HepG2 (cell line): ENCODE measurements around the gene FAM222A. TPM values are rescaled to one million over a fixed set of nuclear protein-coding genes. Genes with fewer than 3 reads are reported as not detected.
A peak's percentile ranks its signal among the peaks of the same experiment; 100 is the strongest.

Experiments
- ATAC-seq: fragments of 200-7000 bp; cut with Tn5 transposase; 3 replicates; pipeline ENCODE4 v1.9.1; 2020; ENCODE audit warnings: mild to moderate bottlenecking, moderate library complexity
- BruUV-seq: library from RNA; stranded (reverse); fragments of 400-500 nt; replicated peaks from 2 replicates; lab custom pipeline; 2021; lab: Mats Ljungman, UMichigan
- CTCF ChIA-PET: fragments of 300-600 bp; formaldehyde crosslinking; extraction: SDS; loops from one replicate; lab custom pipeline; 2021; ENCODE audit warnings: low total read pairs, inconsistent platforms, low intra/inter-chr PET ratio; lab: Yijun Ruan, JAX
- POLR2A ChIA-PET: fragments of 350-600 bp; sonication (Branson Sonifier 250); formaldehyde crosslinking; loops from one replicate; lab custom pipeline; 2020; ENCODE audit warnings: antibody characterized with exemption, inconsistent platforms; lab: Yijun Ruan, JAX
- DNase-seq: peaks from one replicate; pipeline ENCODE4 v3.0.0-alpha.2; 2015; ENCODE audit warnings: low spot score
- FAIRE-seq: peaks from 3 replicates; lab custom pipeline; 2011; peaks lifted over from hg19 to GRCh38; lab: Jason Lieb, UNC
- H2AFZ ChIP-seq: one replicate; pipeline ENCODE4 v1.6.1; 2011; ENCODE audit warnings: low read length, inconsistent platforms
- H3K27ac ChIP-seq: fragments of 300-600 bp; 3 replicates; pipeline ENCODE4 v1.8.0; 2011; ENCODE audit warnings: mixed run types, mild to moderate bottlenecking, mixed read lengths, low read length, inconsistent platforms; ENCODE audit not compliant: insufficient read depth; ENCODE audit errors: extremely low read length
- H3K27me3 ChIP-seq, 2 experiments: fragments of 200-600 bp in 1 of 2; 2 replicates in 1 of 2; 3 replicates in 1 of 2; pipeline versions ENCODE4 v1.6.0 to v1.8.0; 2011; ENCODE audit warnings: low read length in 2 of 2, mild to moderate bottlenecking in 2 of 2, moderate library complexity in 2 of 2, inconsistent platforms in 1 of 2; ENCODE audit not compliant: insufficient read depth in 2 of 2, control insufficient read depth in 1 of 2
- H3K36me3 ChIP-seq, 2 experiments: fragments of 200-600 bp in 1 of 2; replicated peaks in 1 of 2; 2 replicates in 1 of 2; 3 replicates in 1 of 2; pipeline versions ENCODE4 v1.5.1 to v1.8.0; 2011; ENCODE audit warnings: low read length in 2 of 2, inconsistent platforms in 1 of 2; ENCODE audit not compliant: insufficient read depth in 2 of 2, control insufficient read depth in 1 of 2
- H3K4me1 ChIP-seq: 2 replicates; pipeline ENCODE4 v1.5.1; 2012; ENCODE audit warnings: low read length, inconsistent platforms; ENCODE audit not compliant: insufficient read depth
- H3K4me2 ChIP-seq: 2 replicates; pipeline ENCODE4 v1.6.0; 2011; ENCODE audit warnings: low read depth, low read length, inconsistent platforms
- H3K4me3 ChIP-seq, 3 experiments: fragments of 200-600 bp in 1 of 3; sonication (generic), shearing (Covaris generic) in 1 of 3; replicated peaks in 1 of 3; 2 replicates each; pipeline ENCODE4 v1.5.1; 2011 to 2016; ENCODE audit warnings: low read length in 3 of 3, inconsistent platforms in 2 of 3, low read depth in 2 of 3, mild to moderate bottlenecking in 2 of 3, control low read depth in 1 of 3, mixed read lengths in 1 of 3; ENCODE audit not compliant: insufficient read depth in 1 of 3
- H3K79me2 ChIP-seq: one replicate; pipeline ENCODE4 v1.6.1; 2011; ENCODE audit warnings: low read length, inconsistent platforms; ENCODE audit not compliant: insufficient read depth
- H3K9ac ChIP-seq: 2 replicates; pipeline ENCODE4 v1.6.0; 2011; ENCODE audit warnings: mild to moderate bottlenecking, low read depth, low read length, inconsistent platforms; ENCODE audit not compliant: insufficient read depth
- H3K9me3 ChIP-seq: 2 replicates; pipeline ENCODE4 v1.5.1; 2012; ENCODE audit warnings: mild to moderate bottlenecking, low read length
- H4K20me1 ChIP-seq: 2 replicates; pipeline ENCODE4 v1.6.0; 2011; ENCODE audit warnings: inconsistent platforms, mild to moderate bottlenecking, low read length, moderate library complexity; ENCODE audit not compliant: insufficient read depth
- CEBPG ChIP-seq: IDR thresholded peaks from 2 replicates; pipeline ENCODE4 v1.6.1; 2016
- EZH2 ChIP-seq: conservative IDR thresholded peaks from 2 replicates; pipeline ENCODE4 v1.6.1; 2012; ENCODE audit warnings: mild to moderate bottlenecking, low read depth, low read length, moderate library complexity
- GATAD1 ChIP-seq: IDR thresholded peaks from 2 replicates; pipeline ENCODE4 v1.6.1; 2016; ENCODE audit warnings: missing genetic modification reagents, missing compliant biosample characterization
- KDM5A ChIP-seq: fragments of 200-600 bp; sonication (generic); IDR thresholded peaks from 2 replicates; pipeline ENCODE4 v1.7.0; 2018; ENCODE audit warnings: antibody characterized with exemption, mild to moderate bottlenecking, low read length, borderline replicate concordance
- MAFF ChIP-seq: IDR thresholded peaks from 2 replicates; pipeline ENCODE4 v1.6.1; 2011; ENCODE audit warnings: low read depth, low read length, improper control_type of control experiment
- MIER2 ChIP-seq: IDR thresholded peaks from 2 replicates; pipeline ENCODE4 v1.6.1; 2016; ENCODE audit warnings: missing biosample characterization, missing genetic modification reagents
- PAX8 ChIP-seq: sonication (generic); formaldehyde crosslinking; IDR thresholded peaks from 2 replicates; pipeline ENCODE4 v1.8.0; 2022; ENCODE audit warnings: mild to moderate bottlenecking, missing genetic modification reagents, borderline replicate concordance
- PITX1 ChIP-seq: sonication (generic); formaldehyde crosslinking; IDR thresholded peaks from 2 replicates; pipeline ENCODE4 v1.5.1; 2020; ENCODE audit warnings: mild to moderate bottlenecking, missing genetic modification reagents
- RBAK ChIP-seq: sonication (generic); formaldehyde crosslinking; IDR thresholded peaks from 2 replicates; pipeline ENCODE4 v1.5.1; 2020; ENCODE audit warnings: mild to moderate bottlenecking, missing genetic modification reagents
- SAFB2 ChIP-seq: sonication (generic); formaldehyde crosslinking; IDR thresholded peaks from 2 replicates; pipeline ENCODE4 v1.5.1; 2020; ENCODE audit warnings: missing genetic modification reagents, low read depth, mild to moderate bottlenecking, borderline replicate concordance
- SIN3A ChIP-seq: IDR thresholded peaks from 2 replicates; pipeline ENCODE4 v1.6.1; 2011; ENCODE audit warnings: low read depth, mild to moderate bottlenecking, control low read depth, low read length, borderline replicate concordance
- SMYD3 ChIP-seq: sonication (generic); formaldehyde crosslinking; IDR thresholded peaks from 2 replicates; pipeline ENCODE4 v1.8.1; 2023; ENCODE audit warnings: mild to moderate bottlenecking, missing genetic modification reagents
- SOX13 ChIP-seq, 3 experiments: fragments of 450-650 bp in 1 of 3; sonication (generic) in 1 of 3; formaldehyde crosslinking in 1 of 3; IDR thresholded peaks in 2 of 3; conservative IDR thresholded peaks in 1 of 3; 2 replicates each; pipeline versions ENCODE4 v1.5.0 to v1.6.1; 2016 to 2020; ENCODE audit warnings: antibody characterized with exemption in 1 of 3, mild to moderate bottlenecking in 1 of 3, missing compliant biosample characterization in 1 of 3, missing genetic modification reagents in 1 of 3, moderate library complexity in 1 of 3
- XRCC5 ChIP-seq: fragments of 200-400 bp; formaldehyde crosslinking; optimal IDR thresholded peaks from 2 replicates; pipeline ENCODE3; 2017; ENCODE audit warnings: mild to moderate bottlenecking, low read length
- ZNF747 ChIP-seq: sonication (generic); formaldehyde crosslinking; IDR thresholded peaks from 2 replicates; pipeline ENCODE4 v1.8.1; 2023; ENCODE audit warnings: missing genetic modification reagents, mild to moderate bottlenecking, borderline replicate concordance
- ZNF749 ChIP-seq: sonication (generic); formaldehyde crosslinking; IDR thresholded peaks from 2 replicates; pipeline ENCODE4 v1.8.0; 2022; ENCODE audit warnings: mild to moderate bottlenecking, missing genetic modification reagents, moderate library complexity, borderline replicate concordance
- ZNF761 ChIP-seq: sonication (generic); formaldehyde crosslinking; conservative IDR thresholded peaks from 2 replicates; pipeline ENCODE4 v1.4.0; 2020; ENCODE audit warnings: mild to moderate bottlenecking, missing genetic modification reagents
- WGBS: methylation state at CpG from one replicate; pipeline ENCODE4 v1.1.6; 2017; ENCODE audit warnings: low lambda C conversion rate; 5-methylcytosine and 5-hydroxymethylcytosine counted together
- in situ Hi-C: cut with HindIII; loops from 2 replicates; pipeline ENCODE4 v1.10.0; 2017; ENCODE audit warnings: low pct_unique_long_range_greater_than_20kb; ENCODE audit not compliant: extremely low pct_ligation_motif_present
- intact Hi-C: fragments of 100-400 bp; cut with micrococcal nuclease; formaldehyde crosslinking; loops from one replicate; pipeline ENCODE4 v1.10.0; 2022; ENCODE audit not compliant: unreplicated experiment
- polyA plus RNA-seq, 8 experiments: library from polyadenylated mRNA; depleted of rRNA in 3 of 8; stranded (reverse) in 7 of 8; unstranded in 1 of 8; fragments of >200 nt; fragmentation: Illumina TruSeq in 4 of 8; extraction: Trizol in 4 of 8; gene quantifications; 2 replicates each; pipeline versions ENCODE4 v1.2.1 to v1.2.3, GENCODE V29; 2011 to 2016; ENCODE audit warnings: low read depth in 4 of 8, missing spikeins in 1 of 8, mixed read lengths in 1 of 8; ENCODE audit not compliant: insufficient read depth in 1 of 8
- total RNA-seq, 5 experiments: library from RNA; depleted of rRNA; stranded (reverse); fragments of >200 nt; fragmentation: Illumina TruSeq; extraction: Trizol; gene quantifications; 2 replicates each; pipeline ENCODE4 v1.2.3, GENCODE V29; 2016; ENCODE audit warnings: low read depth in 1 of 5
- TF ChIP-seq, protein P1 (sequence below): sonication (generic); formaldehyde crosslinking; IDR thresholded peaks from 2 replicates; pipeline ENCODE4 v1.5.0; 2020; ENCODE audit warnings: missing genetic modification reagents, mild to moderate bottlenecking, borderline replicate concordance
- TF ChIP-seq, protein P2 (sequence below): sonication (generic); formaldehyde crosslinking; IDR thresholded peaks from 2 replicates; pipeline ENCODE4 v1.4.0; 2020; ENCODE audit warnings: mild to moderate bottlenecking, missing genetic modification reagents
- TF ChIP-seq, protein P3 (sequence below): IDR thresholded peaks from 2 replicates; pipeline ENCODE4 v1.6.1; 2016; ENCODE audit warnings: missing compliant biosample characterization, missing genetic modification reagents, borderline replicate concordance
- TF ChIP-seq, protein P4 (sequence below): IDR thresholded peaks from 2 replicates; pipeline ENCODE4 v1.6.1; 2016; ENCODE audit warnings: low read depth, control low read depth

The FAM222A gene
- total and polyA plus RNA-seq, 2 of the 13 experiments (the other 11 are each of a cell fraction or from before 2014, with no cell fraction given) = 2.7 to 9.6 TPM

DNA sequence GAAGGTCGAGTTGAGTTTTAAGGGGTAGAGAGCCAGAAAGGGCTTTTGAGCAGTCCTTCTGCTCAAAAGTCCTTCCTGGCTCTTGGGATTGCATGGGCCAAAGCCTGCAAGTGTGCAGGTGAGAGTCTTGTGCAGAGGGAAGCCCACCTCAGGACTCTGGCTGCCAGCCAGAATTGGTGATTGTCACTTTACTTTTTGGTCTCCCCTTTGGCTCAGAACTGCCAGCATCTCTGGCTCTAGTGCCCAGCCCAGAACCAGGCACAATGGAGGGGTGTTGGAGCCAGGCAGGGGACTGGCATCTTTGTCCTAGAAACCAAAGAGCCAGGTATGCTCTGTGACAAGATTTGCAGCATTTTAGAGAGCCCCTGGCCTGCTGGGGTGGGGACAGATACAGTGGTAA, 23.5 kb downstream of the FAM222A start (continued):
- TF ChIP-seq, protein P1, sequence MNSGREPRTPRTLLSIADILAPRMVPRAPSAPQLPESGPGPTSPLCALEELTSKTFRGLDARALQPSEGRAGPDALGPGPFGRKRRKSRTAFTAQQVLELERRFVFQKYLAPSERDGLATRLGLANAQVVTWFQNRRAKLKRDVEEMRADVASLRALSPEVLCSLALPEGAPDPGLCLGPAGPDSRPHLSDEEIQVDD = no peak
- TF ChIP-seq ZNF761 (CRISPR knock-in tag) = 0 out of 2 replicates have a peak, but pooled peaks have one; percentile 24
- no peak for TF ChIP-seq MAFF
- TF ChIP-seq, protein P2, sequence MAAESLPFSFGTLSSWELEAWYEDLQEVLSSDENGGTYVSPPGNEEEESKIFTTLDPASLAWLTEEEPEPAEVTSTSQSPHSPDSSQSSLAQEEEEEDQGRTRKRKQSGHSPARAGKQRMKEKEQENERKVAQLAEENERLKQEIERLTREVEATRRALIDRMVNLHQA (CRISPR knock-in tag) = no peak
- no peak for TF ChIP-seq ZNF747 (CRISPR knock-in tag)
- no peak for TF ChIP-seq PAX8 (CRISPR knock-in tag)
- TF ChIP-seq, protein P3, sequence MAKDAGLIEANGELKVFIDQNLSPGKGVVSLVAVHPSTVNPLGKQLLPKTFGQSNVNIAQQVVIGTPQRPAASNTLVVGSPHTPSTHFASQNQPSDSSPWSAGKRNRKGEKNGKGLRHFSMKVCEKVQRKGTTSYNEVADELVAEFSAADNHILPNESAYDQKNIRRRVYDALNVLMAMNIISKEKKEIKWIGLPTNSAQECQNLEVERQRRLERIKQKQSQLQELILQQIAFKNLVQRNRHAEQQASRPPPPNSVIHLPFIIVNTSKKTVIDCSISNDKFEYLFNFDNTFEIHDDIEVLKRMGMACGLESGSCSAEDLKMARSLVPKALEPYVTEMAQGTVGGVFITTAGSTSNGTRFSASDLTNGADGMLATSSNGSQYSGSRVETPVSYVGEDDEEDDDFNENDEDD (CRISPR knock-in tag) = no peak

DNA sequence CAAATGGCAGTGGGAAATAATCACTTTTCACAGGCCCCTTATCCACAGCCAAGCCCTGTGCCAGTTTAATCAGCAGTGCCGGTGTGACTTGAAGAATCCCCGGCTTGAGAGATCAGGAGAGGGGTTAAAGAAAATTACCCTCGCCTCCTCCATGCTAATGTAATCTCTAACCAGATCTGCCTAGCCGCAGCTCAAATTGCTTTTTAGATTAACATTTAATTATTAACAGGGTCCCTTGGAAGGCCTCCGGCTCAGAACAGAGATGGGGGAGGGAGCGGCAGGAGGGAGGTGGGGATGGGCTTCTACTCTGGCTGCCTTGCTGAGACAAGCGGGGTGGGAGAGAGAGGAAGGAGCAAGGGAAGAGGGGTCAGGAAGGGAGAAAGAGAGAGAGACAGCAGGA, 24.0 kb downstream of the FAM222A start:
- peak overlapping the region; percentile 41; the same call in 1 of the 2 replicates for H3K9ac ChIP-seq
- H3K4me3 ChIP-seq = peak overlapping the region in 1 of 3 experiments; percentile 38; a peak in 3 of 6 replicates
- 2% methylated on average over 7 of the region's 7 CpGs for WGBS
- H3K79me2 ChIP-seq = peaks cover 10% of the 10 kb centered on the region
- DNase-seq (peak; percentile 70), FAIRE-seq (peak; percentile 88), ATAC-seq (peak; percentile 55)
- peak overlapping the region; percentile 74 for H3K4me2 ChIP-seq
- H2AFZ ChIP-seq = no peak overlapping the region
- CTCF ChIA-PET = no interaction called here
- no peaks in the 10 kb centered on the region for H3K9me3 ChIP-seq
- BruUV-seq = no TSS peak
- in situ Hi-C loops = no loop called here
- H3K27ac ChIP-seq = peak overlapping the region; percentile 67
- no peaks in the 10 kb centered on the region; a peak in 1 of 5 replicates for H3K36me3 ChIP-seq
- no peaks in the 10 kb centered on the region for H4K20me1 ChIP-seq
- no peaks in the 10 kb centered on the region for H3K27me3 ChIP-seq
- peaks cover 90% of the 10 kb centered on the region for H3K4me1 ChIP-seq
- intact Hi-C loops = no loop called here
- POLR2A ChIA-PET = interaction anchor here (0.7 to 3.1 kb wide), 8 partner anchors 10 to 164 kb away, joined by 3 to 21 read pairs (median 4); partner anchors contain the start of genes FAM222A and MVK
- TF ChIP-seq PITX1 (CRISPR knock-in tag) (0 out of 2 replicates have a peak, but pooled peaks have one; percentile 20), SMYD3 (CRISPR knock-in tag) (no peak), MIER2 (CRISPR knock-in tag) (0 out of 2 replicates have a peak, but pooled peaks have one; percentile 71), SIN3A (no peak), EZH2 (no peak), SOX13 (IDR thresholded peaks at IDR 0.05) (no peak), SOX13 (CRISPR knock-in tag; conservative IDR thresholded peaks at IDR 0.05 in 1 of 2, IDR thresholded peaks at IDR 0.05 in 1 of 2) (no peak), XRCC5 (peak; percentile 18), GATAD1 (CRISPR knock-in tag) (0 out of 2 replicates have a peak, but pooled peaks have one; percentile 21), SAFB2 (CRISPR knock-in tag) (no peak), ZNF749 (CRISPR knock-in tag) (no peak), RBAK (peak; percentile 86), CEBPG (CRISPR knock-in tag) (0 out of 2 replicates have a peak, but pooled peaks have one; percentile 15), KDM5A (no peak)
- TF ChIP-seq, protein P4, sequence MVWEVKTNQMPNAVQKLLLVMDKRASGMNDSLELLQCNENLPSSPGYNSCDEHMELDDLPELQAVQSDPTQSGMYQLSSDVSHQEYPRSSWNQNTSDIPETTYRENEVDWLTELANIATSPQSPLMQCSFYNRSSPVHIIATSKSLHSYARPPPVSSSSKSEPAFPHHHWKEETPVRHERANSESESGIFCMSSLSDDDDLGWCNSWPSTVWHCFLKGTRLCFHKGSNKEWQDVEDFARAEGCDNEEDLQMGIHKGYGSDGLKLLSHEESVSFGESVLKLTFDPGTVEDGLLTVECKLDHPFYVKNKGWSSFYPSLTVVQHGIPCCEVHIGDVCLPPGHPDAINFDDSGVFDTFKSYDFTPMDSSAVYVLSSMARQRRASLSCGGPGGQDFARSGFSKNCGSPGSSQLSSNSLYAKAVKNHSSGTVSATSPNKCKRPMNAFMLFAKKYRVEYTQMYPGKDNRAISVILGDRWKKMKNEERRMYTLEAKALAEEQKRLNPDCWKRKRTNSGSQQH = no peak
